Caki2 (cell line): ENCODE measurements around the gene ATP6V1G1. TPM values are rescaled to one million over a fixed set of nuclear protein-coding genes. Genes with fewer than 3 reads are reported as not detected.

Source experiments
- DNase-seq: peaks from one replicate; pipeline ENCODE4 v3.0.0-alpha.2; 2015; ENCODE audit warnings: low read depth
- in situ Hi-C: cut with HindIII; loops from 2 replicates; pipeline ENCODE4 v1.10.0; 2016; ENCODE audit warnings: low sequenced_read_pairs, low pct_unique_long_range_greater_than_20kb, mixed read lengths
- total RNA-seq: library from RNA; depleted of rRNA; stranded (reverse); fragments of >200 nt; shearing (Covaris generic); gene quantifications from 2 replicates; pipeline ENCODE4 v1.2.3, GENCODE V29; 2014; ENCODE audit warnings: low replicate concordance

The ATP6V1G1 gene
- total RNA-seq, 1 experiment from 2014 or later, result 149 TPM

GRCh38 chr9:114606068-114606467, 18.5 kb downstream of the ATP6V1G1 start:
- in situ Hi-C loops, result no loop called here

GRCh38 chr9:114606597-114607207, 19.1 kb downstream of the ATP6V1G1 start:
- in situ Hi-C loops, result no loop called here
- DNase-seq, result no peak

More at GRCh38 chr9:114606068-114606467, 18.5 kb downstream of the ATP6V1G1 start:
- no peak for DNase-seq

- no peak for DNase-seq
- in situ Hi-C loops, result no loop called here
Measured at GRCh38 chr9:114607671-114608524, 20.3 kb downstream of the ATP6V1G1 start.

DNA sequence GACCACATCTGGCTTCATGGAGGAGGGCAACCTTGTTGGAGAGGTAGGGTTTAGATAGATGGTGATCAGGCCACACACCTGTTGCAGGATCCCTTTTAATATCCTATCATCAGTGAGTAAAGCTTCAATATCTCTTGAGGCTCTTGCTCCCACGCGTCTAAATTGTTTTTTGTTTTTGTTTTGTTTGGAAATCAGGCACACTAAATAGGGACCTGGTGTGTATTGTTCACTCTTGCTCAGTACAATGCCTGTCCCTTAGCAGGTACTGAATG, 20.9 kb downstream of the ATP6V1G1 start:
- in situ Hi-C loops, result no loop called here
- no peak for DNase-seq

- in situ Hi-C loops, result no loop called here
- DNase-seq, result peak; percentile 66
Measured at GRCh38 chr9:114611516-114612271, 24.1 kb downstream of the ATP6V1G1 start.

GRCh38 chr9:114612272-114612923, 24.8 kb downstream of the ATP6V1G1 start:
- DNase-seq, result no peak
- in situ Hi-C loops, result no loop called here

DNA sequence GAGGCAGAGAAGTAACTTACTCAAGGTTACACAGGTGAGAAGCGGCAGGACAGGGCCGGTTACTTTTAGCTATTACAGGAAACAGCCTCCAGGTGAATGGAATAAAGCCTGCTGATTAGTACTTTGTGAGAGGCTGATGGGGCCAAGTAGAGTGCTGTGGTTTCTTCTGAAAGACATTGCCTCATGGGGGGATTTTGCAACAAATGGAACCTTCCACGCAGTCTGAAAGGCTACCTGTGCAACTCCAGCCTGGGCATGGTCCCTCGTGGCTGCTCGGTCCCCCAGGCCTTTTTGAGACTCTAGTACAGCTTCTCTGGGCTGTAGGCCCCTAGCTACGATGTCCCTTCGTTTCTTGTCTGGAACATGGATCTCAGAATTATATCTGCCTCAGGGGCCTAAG, 25.5 kb downstream of the ATP6V1G1 start:
- no peak for DNase-seq
- in situ Hi-C loops, result no loop called here

DNA sequence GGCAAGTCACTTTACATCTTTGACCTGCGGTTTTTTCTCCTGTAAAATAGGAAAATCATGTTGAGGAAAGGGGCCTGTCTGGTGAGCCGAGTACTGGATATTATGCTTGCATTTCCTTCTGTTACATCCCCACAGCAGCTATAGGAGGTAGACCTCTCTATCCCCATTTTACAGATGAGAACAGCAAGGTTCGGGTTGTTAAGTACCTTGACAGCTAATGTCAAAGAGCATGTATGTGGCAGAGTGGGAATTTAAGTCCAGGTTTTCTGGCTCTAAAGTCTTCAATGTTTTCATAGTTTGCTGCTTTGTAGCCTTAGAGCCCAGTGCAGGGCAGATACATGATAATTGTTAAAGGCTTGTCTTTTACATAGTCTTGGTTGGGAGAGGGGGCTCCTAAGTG, 26.4 kb downstream of the ATP6V1G1 start:
- in situ Hi-C loops, result no loop called here
- DNase-seq, result no peak

DNA sequence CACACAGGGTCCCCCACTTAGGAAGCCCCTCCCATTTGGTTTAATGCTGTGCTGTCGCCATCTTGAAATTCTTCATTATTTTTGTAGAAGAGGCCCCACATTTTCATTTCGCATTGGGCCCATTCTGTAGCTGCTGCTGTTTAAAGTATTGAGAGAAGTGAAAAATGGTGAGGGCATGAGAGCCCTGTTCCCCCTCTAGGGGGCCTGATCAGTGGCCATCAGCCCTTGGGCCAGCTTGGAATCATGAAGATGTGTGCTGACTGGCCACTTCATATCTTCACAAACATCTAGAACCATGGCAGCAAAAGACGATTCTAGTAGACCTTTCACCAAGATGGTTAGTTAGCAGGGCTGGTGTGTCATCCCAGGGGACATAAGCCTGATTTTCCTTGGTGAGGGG, 26.8 kb downstream of the ATP6V1G1 start:
- DNase-seq, result no peak
- in situ Hi-C loops, result no loop called here

DNA sequence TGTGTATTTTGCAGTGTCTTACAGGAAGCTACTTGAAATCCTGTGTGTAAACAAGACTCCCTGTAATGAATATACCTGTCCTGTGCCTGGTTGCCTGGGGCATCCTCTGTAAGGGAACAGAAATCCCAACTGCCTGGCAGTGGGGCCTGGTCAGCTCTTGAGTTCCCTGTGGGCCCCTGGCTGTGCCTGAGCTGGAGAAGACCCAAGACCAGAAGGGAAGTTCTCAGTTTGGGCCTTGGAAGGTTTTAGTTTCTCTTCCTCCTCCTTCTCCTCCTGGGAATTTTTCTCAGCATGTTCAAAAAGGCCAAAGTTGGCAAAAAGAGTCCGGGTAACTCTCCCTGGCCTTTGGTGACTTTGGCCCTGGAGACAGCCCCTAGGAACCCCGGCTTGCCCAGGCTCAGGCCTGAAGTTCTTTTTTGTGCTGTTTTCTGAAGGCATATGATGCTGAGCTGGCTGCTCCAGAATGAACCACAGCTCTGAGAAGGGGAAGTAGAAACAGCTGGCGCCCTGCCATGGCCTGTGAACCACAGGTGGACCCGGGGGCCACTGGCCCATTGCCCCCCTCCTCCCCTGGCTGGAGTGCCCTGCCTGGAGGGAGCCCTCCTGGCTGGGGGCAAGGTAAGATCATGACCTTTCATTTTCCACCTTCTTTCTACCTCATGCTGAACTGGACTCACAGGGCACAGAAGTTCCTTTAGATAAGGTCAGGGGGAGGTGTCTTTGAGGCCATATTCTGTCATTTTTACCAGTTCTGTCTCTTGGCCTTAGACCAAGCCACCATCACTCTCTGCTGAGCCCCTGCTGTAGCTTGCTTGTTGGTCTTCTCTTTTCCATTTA, 29.3 kb downstream of the ATP6V1G1 start:
- DNase-seq, result no peak
- in situ Hi-C loops, result no loop called here

DNA sequence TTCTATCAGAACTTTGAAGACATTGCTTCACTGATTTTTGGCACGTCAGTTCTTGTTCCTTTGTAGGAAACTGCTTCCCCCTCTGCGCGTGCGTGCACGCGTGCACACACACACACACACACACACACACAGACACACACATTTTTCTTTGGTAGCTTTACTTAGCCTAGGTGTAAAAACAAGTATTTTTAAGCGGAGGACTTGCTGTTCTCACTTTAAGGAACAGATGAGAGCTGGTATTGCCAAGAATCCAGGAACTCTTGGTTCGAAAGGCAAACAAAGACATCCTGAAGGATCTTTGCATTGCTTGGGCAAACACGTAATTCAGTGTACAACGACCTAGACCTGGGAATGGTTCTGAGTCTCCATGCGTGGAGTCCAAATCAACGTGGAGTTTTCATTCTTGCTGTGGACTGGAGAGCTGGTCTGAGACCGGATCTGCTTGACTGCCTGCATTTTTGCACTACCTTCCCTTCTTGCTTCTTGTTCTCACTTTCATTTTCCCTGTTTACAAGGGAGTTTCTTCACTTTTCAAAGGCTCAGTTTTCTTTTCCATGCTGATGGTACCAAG, 31.7 kb downstream of the ATP6V1G1 start:
- in situ Hi-C loops, result no loop called here
- DNase-seq, result no peak

- no peak for DNase-seq
- in situ Hi-C loops, result no loop called here
Measured at GRCh38 chr9:114621561-114621960, 34.0 kb downstream of the ATP6V1G1 start.

GRCh38 chr9:114621975-114622609, 34.5 kb downstream of the ATP6V1G1 start:
- peak; percentile 14 for DNase-seq
- in situ Hi-C loops, result no loop called here

- DNase-seq, result no peak
- in situ Hi-C loops, result no loop called here
Measured at GRCh38 chr9:114624677-114625076, 37.1 kb downstream of the ATP6V1G1 start.

- DNase-seq, result no peak
- in situ Hi-C loops, result no loop called here
Measured at GRCh38 chr9:114626415-114627020, 38.9 kb downstream of the ATP6V1G1 start.

- DNase-seq, result no peak
- in situ Hi-C loops, result no loop called here
Measured at GRCh38 chr9:114627553-114627952, 40.0 kb downstream of the ATP6V1G1 start.

- DNase-seq, result no peak
- in situ Hi-C loops, result no loop called here
Measured at GRCh38 chr9:114629563-114630090, 42.1 kb downstream of the ATP6V1G1 start.
